Astrocyte of the cerebellum (primary cell): ENCODE results near the gene TTC38.

Source experiments
- DNase-seq: peaks from one replicate; pipeline ENCODE4 v3.0.0-alpha.2; 2011; ENCODE audit warnings: low read depth
- H3K4me3 ChIP-seq: 2 replicates; pipeline ENCODE4 v1.5.1; 2011; ENCODE audit warnings: mild to moderate bottlenecking, low read depth, low read length, moderate library complexity
- in situ Hi-C: cut with HindIII; loops from 2 replicates; pipeline ENCODE4 v1.10.0; 2017; ENCODE audit warnings: low sequenced_read_pairs
- TF ChIP-seq, protein P1 (sequence below): IDR thresholded peaks from 2 replicates; pipeline ENCODE4 v1.5.1; 2012; ENCODE audit warnings: low read length, low read depth, moderate library complexity, mild to moderate bottlenecking; ENCODE audit errors: missing control alignments

TTC38 gene

GRCh38 chr22:46238541-46238940 lies 29.3 kb upstream of the TTC38 start:
- TF ChIP-seq, protein P1, sequence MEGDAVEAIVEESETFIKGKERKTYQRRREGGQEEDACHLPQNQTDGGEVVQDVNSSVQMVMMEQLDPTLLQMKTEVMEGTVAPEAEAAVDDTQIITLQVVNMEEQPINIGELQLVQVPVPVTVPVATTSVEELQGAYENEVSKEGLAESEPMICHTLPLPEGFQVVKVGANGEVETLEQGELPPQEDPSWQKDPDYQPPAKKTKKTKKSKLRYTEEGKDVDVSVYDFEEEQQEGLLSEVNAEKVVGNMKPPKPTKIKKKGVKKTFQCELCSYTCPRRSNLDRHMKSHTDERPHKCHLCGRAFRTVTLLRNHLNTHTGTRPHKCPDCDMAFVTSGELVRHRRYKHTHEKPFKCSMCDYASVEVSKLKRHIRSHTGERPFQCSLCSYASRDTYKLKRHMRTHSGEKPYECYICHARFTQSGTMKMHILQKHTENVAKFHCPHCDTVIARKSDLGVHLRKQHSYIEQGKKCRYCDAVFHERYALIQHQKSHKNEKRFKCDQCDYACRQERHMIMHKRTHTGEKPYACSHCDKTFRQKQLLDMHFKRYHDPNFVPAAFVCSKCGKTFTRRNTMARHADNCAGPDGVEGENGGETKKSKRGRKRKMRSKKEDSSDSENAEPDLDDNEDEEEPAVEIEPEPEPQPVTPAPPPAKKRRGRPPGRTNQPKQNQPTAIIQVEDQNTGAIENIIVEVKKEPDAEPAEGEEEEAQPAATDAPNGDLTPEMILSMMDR: no peak
- H3K4me3 ChIP-seq: no peak overlapping the region
- in situ Hi-C loops: no loop called here
- DNase-seq: no peak

GRCh38 chr22:46239261-46240048 lies 28.4 kb upstream of the TTC38 start:
- H3K4me3 ChIP-seq: no peak overlapping the region
- TF ChIP-seq, protein P1: no peak
- DNase-seq: no peak
- in situ Hi-C loops: loop anchor here (5.0 kb wide), 1 partner anchor 92 kb away; no protein-coding TSS in a partner anchor

- in situ Hi-C loops: loop anchor here (5.0 kb wide), 1 partner anchor 93 kb away; no protein-coding TSS in a partner anchor
- DNase-seq: no peak
- TF ChIP-seq, protein P1: no peak
- no peak overlapping the region for H3K4me3 ChIP-seq
Observed at GRCh38 chr22:46240073-46240472, 27.7 kb upstream of the TTC38 start.

DNA sequence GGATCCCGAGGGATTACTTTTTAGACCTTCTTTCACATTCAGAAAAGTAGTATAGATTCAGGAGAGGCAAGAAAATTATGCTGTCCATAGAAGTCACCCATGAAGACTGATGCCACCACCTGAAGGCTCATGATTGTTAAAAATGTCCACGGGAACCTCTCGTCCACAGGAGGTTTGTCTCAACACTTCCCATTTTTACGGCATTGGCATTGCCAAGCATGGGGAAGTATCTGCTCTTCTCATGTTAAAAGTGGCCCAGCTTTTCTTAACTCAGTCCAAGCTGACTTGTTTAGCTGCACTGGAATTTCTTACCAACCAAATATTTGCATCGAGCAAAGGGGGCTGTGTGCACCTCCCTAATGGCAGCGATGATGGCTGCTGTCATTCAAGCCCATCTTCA lies 27.3 kb upstream of the TTC38 start:
- in situ Hi-C loops: loop anchor here (5.0 kb wide), 1 partner anchor 93 kb away; no protein-coding TSS in a partner anchor
- H3K4me3 ChIP-seq: no peak overlapping the region
- TF ChIP-seq, protein P1: no peak
- no peak for DNase-seq

DNA sequence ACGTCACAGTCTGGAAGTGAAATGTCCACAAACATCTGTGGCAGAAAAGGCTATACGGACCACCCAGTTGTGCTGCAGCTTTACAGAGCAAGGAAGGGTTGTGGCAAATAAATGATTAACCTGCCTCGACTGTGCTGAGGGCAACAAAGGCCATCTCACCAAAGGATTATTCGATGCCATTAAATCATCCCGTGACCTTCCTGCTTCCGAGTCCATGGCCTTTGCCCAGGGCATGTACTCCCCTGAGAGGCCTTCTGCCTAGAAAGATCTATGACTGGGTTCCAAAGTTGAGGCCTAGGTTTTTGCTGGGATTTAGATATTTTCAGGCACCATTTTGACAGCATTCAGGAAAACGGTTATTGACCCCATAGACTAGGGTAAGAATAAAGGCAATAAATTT lies 26.9 kb upstream of the TTC38 start:
- TF ChIP-seq, protein P1: no peak
- in situ Hi-C loops: loop anchor here (5.0 kb wide), 1 partner anchor 94 kb away; no protein-coding TSS in a partner anchor
- no peak for DNase-seq
- no peak overlapping the region for H3K4me3 ChIP-seq

DNA sequence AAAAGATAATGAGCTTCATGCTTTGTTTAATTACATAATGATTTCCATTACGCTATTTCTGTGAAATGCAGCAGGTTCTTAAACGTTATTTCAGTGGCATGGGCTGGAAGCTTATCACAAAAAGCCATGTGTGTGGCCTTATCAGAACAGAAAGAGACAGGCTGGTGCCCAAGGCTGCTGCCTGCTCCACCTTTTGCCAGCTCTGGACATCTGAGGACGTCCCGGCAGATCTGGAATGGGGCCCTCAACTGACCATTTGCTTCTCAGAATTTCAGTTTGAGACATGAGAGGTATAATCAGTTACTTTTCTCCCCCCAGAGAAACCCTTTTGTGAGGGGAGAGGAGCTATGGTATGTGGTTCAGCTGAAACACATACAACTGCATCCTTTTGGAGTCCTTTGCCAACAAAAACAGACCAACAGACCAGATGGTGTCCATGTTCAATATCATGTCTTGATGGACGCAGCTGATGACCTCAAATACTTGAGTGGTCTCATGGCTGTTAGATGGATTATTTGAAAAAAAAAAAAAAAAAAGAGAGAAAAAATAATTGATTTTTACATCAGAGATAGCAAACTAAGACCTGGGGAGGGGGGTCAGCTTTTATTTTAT lies 26.3 kb upstream of the TTC38 start:
- DNase-seq: no peak
- TF ChIP-seq, protein P1: no peak
- no peak overlapping the region for H3K4me3 ChIP-seq
- in situ Hi-C loops: loop anchor here (5.0 kb wide), 1 partner anchor 94 kb away; no protein-coding TSS in a partner anchor
